ENCODE measurements around the gene GPER1. TPM values are rescaled to one million over a fixed set of nuclear protein-coding genes. Genes with fewer than 3 reads are reported as not detected.
"Not testable (repeated sequence)": the region's sequence is repeated elsewhere in the genome, so short reads cannot be mapped to it uniquely, and the experiment has no call there.

Gene GPER1
- total RNA-seq, 2 donors from 2014 or later = 4.6 to 6.9 TPM

GRCh38 chr7:1112109-1112508 lies 24.2 kb downstream of the GPER1 start:
- TF ChIP-seq CTCF (IDR thresholded peaks at IDR 0.05) = no peak
- DNase-seq (ENCODE audit: low spot score) = no peak
- Histone ChIP-seq H3K27me3 (no peaks in the 10 kb centered on the region), H3K4me1 (peaks cover 0 to 5% of the 10 kb centered on the region in 2 donors), H3K36me3 (no peaks in the 10 kb centered on the region), H3K27ac (no peak overlapping the region), H3K4me3 (no peak overlapping the region), H3K9me3 (no peaks in the 10 kb centered on the region)

GRCh38 chr7:1112625-1113547 lies 25.0 kb downstream of the GPER1 start:
- no peak for DNase-seq (ENCODE audit: low spot score)
- no peaks in the 10 kb centered on the region for H3K36me3 ChIP-seq
- no peaks in the 10 kb centered on the region for H3K9me3 ChIP-seq
- no peaks in the 10 kb centered on the region for H3K27me3 ChIP-seq
- no peak overlapping the region for H3K27ac ChIP-seq
- TF ChIP-seq CTCF (IDR thresholded peaks at IDR 0.05) = no peak
- no peak overlapping the region for H3K4me3 ChIP-seq
- H3K4me1 ChIP-seq = peaks cover 0 to 5% of the 10 kb centered on the region in 2 donors

DNA sequence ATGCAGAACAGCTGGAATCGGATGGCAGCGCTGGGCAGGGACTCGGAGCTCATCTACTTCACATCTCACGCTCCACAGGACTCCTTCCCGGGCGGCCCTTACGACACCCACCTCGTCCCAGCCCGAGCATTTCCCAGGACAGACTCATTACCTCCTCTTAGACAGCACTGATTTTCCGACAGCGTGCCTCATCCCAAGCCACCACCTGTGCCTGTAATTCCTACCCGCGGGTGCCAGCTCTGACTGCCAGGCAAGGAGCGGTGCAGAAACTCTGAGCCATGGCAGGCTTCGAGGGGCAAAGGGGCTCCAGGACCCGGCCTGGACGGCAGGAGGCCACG lies 25.6 kb downstream of the GPER1 start:
- peaks cover 0 to 5% of the 10 kb centered on the region in 2 donors for H3K4me1 ChIP-seq
- H3K9me3 ChIP-seq = no peaks in the 10 kb centered on the region
- H3K4me3 ChIP-seq = no peak overlapping the region
- no peaks in the 10 kb centered on the region for H3K27me3 ChIP-seq
- no peaks in the 10 kb centered on the region for H3K36me3 ChIP-seq
- no peak for TF ChIP-seq CTCF (IDR thresholded peaks at IDR 0.05)
- DNase-seq (ENCODE audit: low spot score) = no peak
- no peak overlapping the region for H3K27ac ChIP-seq

DNA sequence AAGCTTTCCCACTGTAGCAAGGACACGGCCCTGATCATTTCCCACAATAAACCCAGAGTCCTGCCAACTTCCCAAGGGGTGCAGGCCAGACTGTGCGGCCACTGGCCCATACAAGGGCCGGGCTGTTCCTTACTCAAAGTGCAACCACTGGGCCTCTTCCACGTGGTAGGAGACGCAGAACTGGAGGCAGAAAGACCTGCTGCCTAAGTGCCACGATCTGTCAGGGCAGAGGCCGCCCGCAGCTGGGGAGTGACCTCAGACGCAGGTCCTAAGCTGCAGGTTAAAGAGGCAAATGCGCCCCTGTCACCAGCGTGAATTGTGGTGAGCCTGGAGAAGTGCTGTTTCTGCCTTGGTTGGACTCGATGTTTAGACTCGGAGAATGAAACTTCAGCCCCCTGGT lies 26.2 kb downstream of the GPER1 start:
- Histone ChIP-seq H3K9me3 (no peaks in the 10 kb centered on the region), H3K27ac (no peak overlapping the region), H3K36me3 (no peaks in the 10 kb centered on the region), H3K4me1 (peaks cover 0 to 5% of the 10 kb centered on the region in 2 donors), H3K4me3 (no peak overlapping the region), H3K27me3 (no peaks in the 10 kb centered on the region)
- no peak for TF ChIP-seq CTCF (IDR thresholded peaks at IDR 0.05)
- no peak for DNase-seq (ENCODE audit: low spot score)

- H3K27me3 ChIP-seq = no peaks in the 10 kb centered on the region
- no peak for TF ChIP-seq CTCF (IDR thresholded peaks at IDR 0.05)
- DNase-seq (ENCODE audit: low spot score) = no peak
Measured at GRCh38 chr7:1114505-1114904, 26.6 kb downstream of the GPER1 start.

DNA sequence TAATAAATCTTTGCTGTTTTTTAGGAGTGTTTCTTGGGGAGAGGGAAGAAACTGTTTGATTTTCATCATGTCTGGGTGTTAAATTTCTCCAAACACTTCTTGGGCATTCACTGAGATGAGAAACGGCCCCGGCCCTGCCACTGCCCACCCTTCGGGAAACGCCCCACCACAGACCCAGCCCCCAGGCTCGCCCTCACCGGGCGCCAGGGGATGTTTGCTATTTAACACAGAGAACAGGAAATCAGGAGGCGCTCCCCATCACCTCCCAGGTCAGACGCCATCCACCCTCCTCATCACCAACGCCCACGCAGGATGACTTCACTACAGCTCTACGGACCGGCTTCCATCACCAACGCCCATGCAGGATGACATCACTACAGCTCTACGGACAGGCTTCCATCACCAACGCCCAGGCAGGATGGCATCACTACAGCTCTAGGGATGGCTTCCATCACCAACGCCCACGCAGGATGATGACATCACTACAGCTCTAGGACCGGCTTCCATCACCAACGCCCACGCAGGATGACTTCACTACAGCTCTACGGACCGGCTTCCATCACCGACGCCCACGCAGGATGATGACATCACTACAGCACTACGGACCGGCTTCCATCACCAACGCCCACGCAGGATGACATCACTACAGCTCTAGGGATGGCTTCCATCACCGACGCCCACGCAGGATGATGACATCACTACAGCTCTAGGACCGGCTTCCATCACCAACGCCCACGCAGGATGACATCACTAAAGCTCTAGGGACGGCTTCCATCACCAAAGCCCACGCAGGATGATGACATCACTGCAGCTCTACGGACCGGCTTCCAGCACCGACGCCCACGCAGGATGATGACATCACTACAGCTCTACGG lies 27.5 kb downstream of the GPER1 start:
- H3K4me1 ChIP-seq; H3K4me3 ChIP-seq; H3K9me3 ChIP-seq; H3K27ac ChIP-seq; DNase-seq (ENCODE audit: low spot score); H3K36me3 ChIP-seq; H3K27me3 ChIP-seq: not testable (repeated sequence)

More at GRCh38 chr7:1114505-1114904, 26.6 kb downstream of the GPER1 start:
- Histone ChIP-seq H3K27ac (no peak overlapping the region), H3K4me3 (no peak overlapping the region), H3K9me3 (no peaks in the 10 kb centered on the region), H3K36me3 (no peaks in the 10 kb centered on the region), H3K4me1 (peaks cover 0 to 5% of the 10 kb centered on the region in 2 donors)

GRCh38 chr7:1116383-1117008 lies 28.6 kb downstream of the GPER1 start:
- H3K27me3 ChIP-seq; H3K4me3 ChIP-seq; H3K36me3 ChIP-seq; H3K9me3 ChIP-seq; DNase-seq (ENCODE audit: low spot score); H3K27ac ChIP-seq; H3K4me1 ChIP-seq: not testable (repeated sequence)
